Trophoblast cell (in vitro differentiated cells and primary cell): ENCODE measurements around the gene HIF1AN.

Experiments
- DNase-seq, 2 donors: peaks; one replicate each; pipeline ENCODE4 v3.0.0-alpha.2; 2016
- H2AFZ ChIP-seq: 2 replicates; pipeline ENCODE4 v1.6.1; 2013; ENCODE audit warnings: low read length, moderate library complexity, mild to moderate bottlenecking; ENCODE audit not compliant: insufficient read depth, poor library complexity
- H2AK5ac ChIP-seq: 2 replicates; pipeline ENCODE4 v1.6.1; 2013; ENCODE audit warnings: mild to moderate bottlenecking, low read length
- H2BK120ac ChIP-seq: 2 replicates; pipeline ENCODE4 v1.6.1; 2013; ENCODE audit warnings: low read length, mild to moderate bottlenecking, moderate library complexity; ENCODE audit not compliant: insufficient read depth, poor library complexity
- H2BK12ac ChIP-seq: 2 replicates; pipeline ENCODE4 v1.6.1; 2013; ENCODE audit warnings: mild to moderate bottlenecking, low read length, moderate library complexity
- H2BK5ac ChIP-seq: 2 replicates; pipeline ENCODE4 v1.6.1; 2013; ENCODE audit warnings: low read length, low read depth, moderate library complexity, mild to moderate bottlenecking; ENCODE audit not compliant: poor library complexity
- H3K14ac ChIP-seq: 2 replicates; pipeline ENCODE4 v1.6.1; 2013; ENCODE audit warnings: mild to moderate bottlenecking, low read length
- H3K18ac ChIP-seq: 2 replicates; pipeline ENCODE4 v1.6.1; 2013; ENCODE audit warnings: mild to moderate bottlenecking, low read length
- H3K23ac ChIP-seq: 2 replicates; pipeline ENCODE4 v1.6.1; 2013; ENCODE audit warnings: low read length
- H3K27ac ChIP-seq: 2 replicates; pipeline ENCODE4 v1.5.1; 2013; ENCODE audit warnings: low read depth, mild to moderate bottlenecking, inconsistent platforms, low read length, moderate library complexity
- H3K27me3 ChIP-seq: 2 replicates; pipeline ENCODE4 v1.6.1; 2013; ENCODE audit warnings: inconsistent platforms, mild to moderate bottlenecking, low read length, moderate library complexity; ENCODE audit not compliant: insufficient read depth
- H3K36me3 ChIP-seq, 2 experiments: 1 replicate in 1 of 2; 2 replicates in 1 of 2; pipeline ENCODE4 v1.6.1; 2013; ENCODE audit warnings: low read length in 2 of 2, mild to moderate bottlenecking in 2 of 2, moderate library complexity in 1 of 2; ENCODE audit not compliant: insufficient read depth in 2 of 2, control insufficient read depth in 1 of 2
- H3K4ac ChIP-seq: 2 replicates; pipeline ENCODE4 v1.6.1; 2013; ENCODE audit warnings: low read depth, mild to moderate bottlenecking, low read length, moderate library complexity
- H3K4me1 ChIP-seq, 2 experiments: 1 replicate in 1 of 2; 2 replicates in 1 of 2; pipeline ENCODE4 v1.6.1; 2013; ENCODE audit warnings: low read length in 2 of 2, mild to moderate bottlenecking in 2 of 2, moderate library complexity in 1 of 2; ENCODE audit not compliant: insufficient read depth in 2 of 2, control insufficient read depth in 1 of 2
- H3K4me2 ChIP-seq: 2 replicates; pipeline ENCODE4 v1.6.1; 2013; ENCODE audit warnings: inconsistent platforms, mild to moderate bottlenecking, low read length, moderate library complexity
- H3K4me3 ChIP-seq: 2 replicates; pipeline ENCODE4 v1.5.1; 2013; ENCODE audit warnings: mild to moderate bottlenecking, low read depth, low read length, inconsistent platforms
- H3K79me1 ChIP-seq: one replicate; pipeline ENCODE4 v1.6.1; 2013; ENCODE audit warnings: low read length
- H3K79me2 ChIP-seq: 2 replicates; pipeline ENCODE4 v1.6.1; 2013; ENCODE audit warnings: low read length, mild to moderate bottlenecking; ENCODE audit not compliant: control insufficient read depth, insufficient read depth, poor library complexity
- H3K9ac ChIP-seq: 2 replicates; pipeline ENCODE4 v1.6.1; 2013; ENCODE audit warnings: mild to moderate bottlenecking, low read length
- H3K9me3 ChIP-seq: 2 replicates; pipeline ENCODE4 v1.6.1; 2013; ENCODE audit warnings: low read depth, mild to moderate bottlenecking, control low read depth, inconsistent platforms, low read length; ENCODE audit not compliant: insufficient read depth
- H4K12ac ChIP-seq: 2 replicates; pipeline ENCODE4 v1.6.1; 2013; ENCODE audit warnings: low read depth, mild to moderate bottlenecking, low read length, moderate library complexity
- H4K8ac ChIP-seq: 2 replicates; pipeline ENCODE4 v1.6.1; 2013; ENCODE audit warnings: low read depth, mild to moderate bottlenecking, low read length, moderate library complexity
- H4K91ac ChIP-seq: one replicate; pipeline ENCODE4 v1.6.1; 2013; ENCODE audit warnings: low read depth, mild to moderate bottlenecking, low read length, moderate library complexity
- WGBS: extraction: QIAGEN DNeasy Blood & Tissue Kit; methylation state at CpG from one replicate; pipeline ENCODE4 v1.1.7; 2013; ENCODE audit warnings: missing lambda C conversion rate; ENCODE audit not compliant: insufficient read length, insufficient coverage; ENCODE audit errors: extremely low coverage; 5-methylcytosine and 5-hydroxymethylcytosine counted together

HIF1AN gene

DNA sequence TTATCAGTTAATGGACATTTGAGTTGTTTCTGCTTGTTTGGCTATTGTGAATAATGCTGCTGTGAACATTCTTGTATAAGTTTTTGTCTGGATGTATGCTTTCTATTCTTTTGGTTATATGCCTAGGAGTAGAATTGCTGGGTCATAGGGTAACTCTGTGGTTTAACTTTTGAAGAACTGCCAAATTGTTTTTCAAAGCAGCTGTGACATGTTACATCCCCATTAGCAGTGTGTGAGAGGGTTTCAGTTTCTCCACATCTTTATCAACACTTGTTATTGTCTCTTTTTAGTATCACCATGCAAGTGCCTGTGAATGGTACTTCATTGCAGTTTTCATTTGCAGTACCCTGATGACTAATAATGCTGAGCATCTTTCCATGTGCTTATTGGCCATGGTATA is 4.0 kb upstream of the HIF1AN start:
- H4K12ac ChIP-seq: no peak overlapping the region
- H3K79me2 ChIP-seq: peaks cover 7% of the 10 kb centered on the region
- H3K9me3 ChIP-seq: no peaks in the 10 kb centered on the region
- no peak overlapping the region for H2BK120ac ChIP-seq
- no peak overlapping the region for H3K14ac ChIP-seq
- no peak overlapping the region for H3K9ac ChIP-seq
- no peak overlapping the region for H3K23ac ChIP-seq
- no peak overlapping the region for H2BK5ac ChIP-seq
- H2AK5ac ChIP-seq: no peak overlapping the region
- H4K91ac ChIP-seq: no peak overlapping the region
- peaks cover 8% of the 10 kb centered on the region for H3K79me1 ChIP-seq
- H3K18ac ChIP-seq: no peak overlapping the region
- H3K4me2 ChIP-seq: no peak overlapping the region
- no peak overlapping the region for H3K4ac ChIP-seq
- no peak overlapping the region for H4K8ac ChIP-seq
- H3K4me1 ChIP-seq: peaks cover 7 to 9% of the 10 kb centered on the region in 2 experiments
- no peak overlapping the region for H3K27ac ChIP-seq
- no peaks in the 10 kb centered on the region for H3K27me3 ChIP-seq
- no peak overlapping the region for H3K4me3 ChIP-seq
- H2BK12ac ChIP-seq: no peak overlapping the region
- DNase-seq: no peak
- peaks cover 2% of the 10 kb centered on the region in 2 experiments for H3K36me3 ChIP-seq
- no peak overlapping the region for H2AFZ ChIP-seq

DNA sequence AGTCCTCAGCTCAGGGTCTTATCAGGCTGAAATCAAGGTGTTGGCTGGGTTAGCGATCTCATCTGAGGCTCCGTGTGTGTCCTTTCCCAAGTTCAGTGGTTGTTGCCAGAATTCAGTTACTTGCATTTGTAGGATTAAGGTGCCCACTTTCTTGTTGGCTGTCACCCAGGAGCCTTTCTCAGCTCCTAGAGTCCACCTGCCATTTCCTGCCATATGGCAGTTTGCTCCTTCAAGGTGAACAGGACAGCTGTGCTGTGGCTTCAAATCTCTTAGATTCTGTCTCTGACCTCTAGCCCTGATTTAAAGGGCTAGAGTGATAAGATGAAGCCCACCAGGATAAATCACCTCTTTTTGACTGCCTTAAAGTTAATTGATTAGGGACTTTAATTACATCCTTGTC is 1.0 kb upstream of the HIF1AN start:
- Histone ChIP-seq H3K79me1 (peaks cover 5% of the 10 kb centered on the region), H3K23ac (no peak overlapping the region), H4K8ac (no peak overlapping the region), H3K4me2 (no peak overlapping the region), H3K14ac (no peak overlapping the region), H3K4ac (no peak overlapping the region), H4K12ac (no peak overlapping the region), H3K27me3 (no peaks in the 10 kb centered on the region), H2AFZ (peak overlapping the region; percentile 9), H3K4me1 (peaks cover 4 to 9% of the 10 kb centered on the region in 2 experiments), H2BK12ac (no peak overlapping the region), H2AK5ac (no peak overlapping the region), H2BK120ac (peak overlapping the region; percentile 45), H2BK5ac (no peak overlapping the region), H4K91ac (no peak overlapping the region), H3K4me3 (no peak overlapping the region), H3K36me3 (peaks cover 3 to 9% of the 10 kb centered on the region in 2 experiments), H3K9ac (no peak overlapping the region), H3K18ac (no peak overlapping the region), H3K79me2 (peaks cover under 1% of the 10 kb centered on the region), H3K27ac (no peak overlapping the region), H3K9me3 (no peaks in the 10 kb centered on the region)
- DNase-seq: no peak
- WGBS: no CpG with 5 or more reads among the region's 2 CpGs

DNA sequence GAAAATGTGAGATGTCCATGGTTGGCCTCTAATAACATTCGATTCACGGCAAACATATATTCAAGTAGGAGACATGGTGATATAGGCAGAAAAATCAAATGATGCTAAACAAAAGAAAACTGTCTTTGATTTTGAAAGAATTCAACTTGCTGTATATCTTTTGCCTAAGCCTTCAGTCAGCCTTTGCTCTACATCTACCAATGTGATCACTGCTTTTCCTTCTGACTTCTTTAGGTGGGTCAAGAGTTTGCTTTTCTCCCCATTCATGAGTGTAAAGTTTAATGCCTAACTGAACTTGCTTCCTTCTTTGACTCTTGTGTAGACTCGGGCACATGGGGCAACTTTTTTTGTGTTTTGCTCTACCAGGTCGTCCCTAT is 417 bp upstream of the HIF1AN start:
- peaks cover 3 to 10% of the 10 kb centered on the region in 2 experiments for H3K36me3 ChIP-seq
- no peak overlapping the region for H3K4me3 ChIP-seq
- H2BK5ac ChIP-seq: no peak overlapping the region
- H3K79me2 ChIP-seq: no peaks in the 10 kb centered on the region
- no peak overlapping the region for H3K27ac ChIP-seq
- H2AK5ac ChIP-seq: no peak overlapping the region
- peaks cover 0 to 5% of the 10 kb centered on the region in 2 experiments for H3K4me1 ChIP-seq
- no peak overlapping the region for H2BK120ac ChIP-seq
- H4K91ac ChIP-seq: no peak overlapping the region
- H2BK12ac ChIP-seq: no peak overlapping the region
- peak overlapping the region; percentile 41 for H3K4me2 ChIP-seq
- H2AFZ ChIP-seq: no peak overlapping the region
- no peak overlapping the region for H4K12ac ChIP-seq
- H4K8ac ChIP-seq: peak overlapping the region; percentile 66
- no peaks in the 10 kb centered on the region for H3K9me3 ChIP-seq
- WGBS: no CpG with 5 or more reads among the region's 4 CpGs
- H3K23ac ChIP-seq: no peak overlapping the region
- no peaks in the 10 kb centered on the region for H3K27me3 ChIP-seq
- H3K9ac ChIP-seq: no peak overlapping the region
- no peak overlapping the region for H3K18ac ChIP-seq
- H3K14ac ChIP-seq: no peak overlapping the region
- H3K4ac ChIP-seq: no peak overlapping the region
- H3K79me1 ChIP-seq: peaks cover 2% of the 10 kb centered on the region
- DNase-seq: no peak

DNA sequence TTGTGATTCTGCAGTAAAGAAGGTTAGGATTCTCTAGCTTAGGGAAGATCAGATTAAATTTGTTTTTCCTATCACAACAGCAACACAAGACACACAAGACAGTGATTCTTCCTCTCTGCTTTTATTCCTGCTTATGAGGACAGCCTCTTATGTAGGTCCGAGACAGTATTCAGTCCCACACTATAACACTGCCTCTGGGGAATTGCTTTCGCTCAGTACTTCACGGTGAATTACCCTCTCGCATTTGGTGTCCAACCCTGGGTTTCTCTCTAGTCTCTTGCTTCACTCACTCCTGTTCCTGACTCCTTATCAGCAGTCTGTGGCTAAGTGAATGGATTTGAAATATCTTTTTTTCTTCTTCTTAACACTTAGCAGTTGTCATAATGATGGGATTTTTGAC is 1.7 kb downstream of the HIF1AN start:
- Histone ChIP-seq H3K27ac (no peak overlapping the region), H4K8ac (no peak overlapping the region), H3K4me1 (peaks cover 0 to 5% of the 10 kb centered on the region in 2 experiments), H2BK120ac (no peak overlapping the region), H2AK5ac (no peak overlapping the region), H2BK5ac (no peak overlapping the region), H3K4ac (no peak overlapping the region), H3K27me3 (no peaks in the 10 kb centered on the region), H3K14ac (no peak overlapping the region), H3K36me3 (peaks cover 13 to 23% of the 10 kb centered on the region in 2 experiments), H3K79me2 (no peaks in the 10 kb centered on the region), H4K91ac (no peak overlapping the region), H3K18ac (no peak overlapping the region), H2BK12ac (no peak overlapping the region), H4K12ac (no peak overlapping the region), H3K4me3 (no peak overlapping the region), H3K4me2 (no peak overlapping the region), H3K9ac (no peak overlapping the region), H3K79me1 (peaks cover 2% of the 10 kb centered on the region), H3K9me3 (no peaks in the 10 kb centered on the region), H2AFZ (no peak overlapping the region), H3K23ac (no peak overlapping the region)
- DNase-seq: no peak
- no CpG with 5 or more reads among the region's 4 CpGs for WGBS
